HAP-1 (cell line): ENCODE measurements around the gene BANK1.
A peak's percentile ranks its signal among the peaks of the same experiment; 100 is the strongest.

Experiments
- DNase-seq, 2 experiments: peaks; one replicate each; pipeline ENCODE4 v3.0.0-alpha.2; 2016 to 2020; ENCODE audit warnings: low spot score in 2 of 2
- H3K27me3 ChIP-seq: fragments of 250-450 bp; sonication (Bioruptor Pico); 2 replicates; pipeline ENCODE4 v1.5.1; 2020; ENCODE audit warnings: low read depth, mild to moderate bottlenecking, moderate library complexity
- H3K36me3 ChIP-seq: fragments of 250-450 bp; sonication (Bioruptor Pico); replicated peaks from 2 replicates; pipeline ENCODE4 v1.5.1; 2020; ENCODE audit warnings: mild to moderate bottlenecking
- H3K4me1 ChIP-seq: fragments of 250-450 bp; sonication (Bioruptor Pico); 2 replicates; pipeline ENCODE4 v1.5.1; 2020; ENCODE audit warnings: mild to moderate bottlenecking
- H3K4me3 ChIP-seq: fragments of 250-450 bp; sonication (Bioruptor Pico); 2 replicates; pipeline ENCODE4 v1.5.1; 2020; ENCODE audit warnings: mild to moderate bottlenecking, moderate library complexity
- H3K9me3 ChIP-seq: fragments of 250-450 bp; sonication (Bioruptor Pico); 2 replicates; pipeline ENCODE4 v1.5.1; 2020; ENCODE audit warnings: mild to moderate bottlenecking, moderate library complexity
- in situ Hi-C: fragments of 300-500 bp; cut with MboI; formaldehyde crosslinking; loops from 3 replicates; pipeline ENCODE4 v1.14.3; 2020; ENCODE audit warnings: low sequenced_read_pairs, inconsistent platforms, mixed read lengths

BANK1 gene

DNA sequence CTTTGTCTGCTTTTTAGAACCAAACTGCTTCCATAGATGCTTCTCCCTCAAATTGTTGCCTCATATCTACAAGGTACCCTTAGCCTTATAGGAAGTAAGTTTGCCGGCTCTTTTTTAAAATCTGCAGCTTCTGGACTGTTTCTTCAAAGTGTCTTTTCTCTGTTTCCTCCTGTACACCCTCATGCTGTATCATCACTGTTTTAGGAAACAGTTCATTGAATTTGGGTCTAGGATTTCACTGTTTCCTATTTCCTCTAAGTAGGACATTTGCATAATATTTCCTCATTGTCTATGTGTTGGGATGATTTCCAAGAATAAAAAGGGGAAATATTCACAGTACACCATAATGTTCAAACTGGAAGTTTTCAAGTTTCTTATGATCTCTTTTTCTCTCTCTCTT lies 43.0 kb downstream of the BANK1 start:
- in situ Hi-C loops: no loop called here
- Histone ChIP-seq H3K36me3 (no peaks in the 10 kb centered on the region), H3K9me3 (no peaks in the 10 kb centered on the region), H3K27me3 (no peaks in the 10 kb centered on the region), H3K4me3 (no peak overlapping the region), H3K4me1 (peaks cover 8% of the 10 kb centered on the region)
- DNase-seq: no peak

DNA sequence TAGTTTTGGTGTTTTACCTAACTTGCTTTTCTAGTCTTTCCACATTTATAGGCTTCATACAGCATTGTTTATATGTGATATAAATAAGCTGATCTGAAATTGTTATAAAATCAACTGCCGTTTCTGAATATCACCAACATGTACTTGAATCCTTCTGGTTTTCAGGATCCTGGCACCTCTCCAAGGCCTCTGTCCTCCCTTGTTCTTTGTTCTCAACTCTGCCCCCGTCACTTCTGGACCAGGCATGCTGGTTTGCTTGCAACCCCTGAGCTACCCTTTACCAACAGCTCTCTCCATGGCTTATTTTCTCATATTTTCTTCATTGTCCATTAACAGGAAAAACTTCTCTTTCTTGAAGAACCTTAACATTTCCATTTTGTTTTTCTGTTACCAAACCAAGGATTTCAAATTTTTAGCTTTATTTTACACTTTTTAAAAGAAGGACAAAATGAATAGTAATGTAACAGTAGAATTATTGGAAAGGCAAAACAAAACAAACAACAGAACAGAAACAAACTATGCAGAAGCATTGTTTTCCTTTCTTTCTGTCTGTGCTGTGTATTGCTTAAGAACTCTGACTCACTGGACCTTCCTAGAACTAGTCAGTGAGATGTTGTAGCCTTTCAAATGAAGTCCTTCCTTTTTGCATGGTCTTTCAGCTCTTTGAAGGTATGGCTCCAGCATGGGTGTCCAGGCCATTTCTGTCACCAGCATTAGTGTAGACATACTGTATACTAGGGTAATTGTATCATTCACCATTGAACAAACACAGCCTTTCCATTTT lies 44.8 kb downstream of the BANK1 start:
- in situ Hi-C loops: no loop called here
- no peak overlapping the region for H3K4me3 ChIP-seq
- H3K4me1 ChIP-seq: peaks cover 8% of the 10 kb centered on the region

DNA sequence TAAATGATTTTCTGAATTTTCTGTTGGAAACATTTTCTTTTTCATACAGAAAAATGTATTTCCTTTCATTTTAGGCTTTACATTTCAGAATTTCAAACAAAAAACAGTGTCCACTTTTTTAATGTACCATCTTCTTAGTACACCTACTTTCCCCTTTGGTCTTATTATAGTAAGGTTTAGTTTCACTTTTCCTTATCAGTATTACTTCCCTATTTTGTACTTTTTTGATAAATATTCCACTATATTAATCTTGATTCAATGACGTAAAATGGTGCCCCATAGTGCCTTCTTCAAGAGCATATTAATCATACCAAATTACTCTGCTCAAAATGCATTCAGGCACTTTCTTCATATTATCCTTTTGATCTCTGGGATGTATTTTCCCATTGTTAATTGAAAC lies 52.5 kb downstream of the BANK1 start:
- H3K9me3 ChIP-seq: no peaks in the 10 kb centered on the region
- no peaks in the 10 kb centered on the region for H3K36me3 ChIP-seq
- in situ Hi-C loops: no loop called here
- H3K4me3 ChIP-seq: no peak overlapping the region
- H3K27me3 ChIP-seq: no peaks in the 10 kb centered on the region
- no peak for DNase-seq
- no peaks in the 10 kb centered on the region for H3K4me1 ChIP-seq

More for the DNA sequence above, 44.8 kb downstream of the BANK1 start:
- Histone ChIP-seq H3K36me3 (no peaks in the 10 kb centered on the region), H3K27me3 (no peaks in the 10 kb centered on the region), H3K9me3 (no peaks in the 10 kb centered on the region)
- DNase-seq: peak in 1 of 2 experiments; percentile 42

DNA sequence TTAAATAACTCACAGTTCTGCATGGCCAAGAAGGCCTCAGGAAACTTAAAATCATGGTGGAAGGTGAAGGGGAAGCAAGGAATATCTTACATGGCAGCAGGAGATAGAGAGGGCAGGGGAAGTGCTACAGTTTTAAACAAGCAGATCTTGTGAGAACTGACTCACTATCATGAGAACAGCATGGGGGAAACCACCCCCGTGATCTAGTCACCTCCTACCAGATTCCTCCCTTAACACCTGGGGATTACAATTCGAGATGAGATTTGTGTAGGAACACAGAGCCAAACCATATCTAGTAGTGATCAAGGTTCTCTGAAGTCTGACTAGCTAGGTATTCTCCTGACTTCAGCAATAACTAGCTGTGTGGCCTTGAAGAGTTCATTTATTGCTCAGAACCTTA lies 56.0 kb downstream of the BANK1 start:
- no peaks in the 10 kb centered on the region for H3K36me3 ChIP-seq
- no peaks in the 10 kb centered on the region for H3K9me3 ChIP-seq
- H3K27me3 ChIP-seq: no peaks in the 10 kb centered on the region
- in situ Hi-C loops: no loop called here
- DNase-seq: no peak
- H3K4me1 ChIP-seq: no peaks in the 10 kb centered on the region
- no peak overlapping the region for H3K4me3 ChIP-seq

DNA sequence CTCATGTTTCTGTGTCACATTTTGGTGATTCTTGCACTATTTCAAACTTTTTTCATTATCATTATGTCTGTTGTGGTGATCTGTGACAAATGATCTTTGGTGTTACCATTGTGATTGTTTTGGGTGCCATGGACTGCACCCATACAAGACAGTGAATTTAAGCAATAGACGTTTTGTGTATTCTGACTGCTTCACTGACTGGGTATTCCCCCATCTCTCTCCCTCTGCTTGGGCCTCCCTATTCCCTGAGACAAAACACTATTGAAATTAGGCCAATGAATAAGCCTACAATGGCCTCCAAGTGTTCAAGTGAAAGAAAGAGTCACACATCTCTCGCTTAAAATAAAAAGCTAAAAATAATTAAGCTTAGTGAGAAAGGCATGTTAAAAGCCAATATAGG lies 60.2 kb downstream of the BANK1 start:
- H3K4me1 ChIP-seq: no peaks in the 10 kb centered on the region
- H3K36me3 ChIP-seq: no peaks in the 10 kb centered on the region
- no peaks in the 10 kb centered on the region for H3K9me3 ChIP-seq
- H3K27me3 ChIP-seq: no peaks in the 10 kb centered on the region
- no peak for DNase-seq
- H3K4me3 ChIP-seq: no peak overlapping the region
- in situ Hi-C loops: no loop called here

DNA sequence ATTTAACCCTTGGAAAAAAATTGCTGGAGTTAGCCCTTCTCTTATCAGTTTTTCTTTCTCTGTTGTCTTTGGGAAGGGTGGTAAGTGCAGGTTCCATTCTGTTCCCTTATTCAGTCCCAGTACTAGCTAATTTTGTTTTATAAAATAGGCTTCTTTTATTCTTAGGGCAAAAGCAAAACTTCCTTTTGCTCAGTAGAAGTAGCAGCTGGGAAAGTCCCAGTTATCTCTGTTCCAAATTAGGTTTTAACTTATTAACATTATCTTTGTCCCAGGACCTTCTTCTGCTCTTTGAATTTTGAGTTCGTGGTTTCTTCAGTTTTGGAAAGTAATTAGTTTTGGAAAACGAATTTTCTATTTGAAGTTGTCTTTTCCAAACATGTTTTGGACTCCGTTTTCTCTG lies 61.1 kb downstream of the BANK1 start:
- Histone ChIP-seq H3K36me3 (no peaks in the 10 kb centered on the region), H3K27me3 (no peaks in the 10 kb centered on the region), H3K4me1 (no peaks in the 10 kb centered on the region), H3K4me3 (no peak overlapping the region), H3K9me3 (no peaks in the 10 kb centered on the region)
- no peak for DNase-seq
- in situ Hi-C loops: no loop called here

DNA sequence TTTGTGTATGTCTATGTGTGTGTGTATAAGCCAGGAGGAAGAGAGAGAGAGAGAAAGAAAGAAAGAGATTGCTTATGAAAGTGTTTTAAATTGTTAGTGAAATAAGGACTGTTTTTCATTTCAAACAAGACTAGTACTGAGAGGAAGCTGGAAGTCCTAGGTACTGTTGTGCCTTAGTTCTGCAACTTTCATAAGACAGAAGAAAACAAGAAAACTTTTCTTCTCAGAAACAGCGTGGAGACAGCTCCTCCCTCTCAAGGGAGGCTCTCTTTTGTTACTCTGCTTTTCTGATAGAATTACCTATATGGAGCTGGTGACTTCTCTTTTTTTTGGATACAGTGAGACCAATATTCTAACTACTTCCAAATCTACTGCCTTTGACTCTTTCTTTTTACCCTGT lies 62.5 kb downstream of the BANK1 start:
- in situ Hi-C loops: no loop called here
- H3K27me3 ChIP-seq: no peaks in the 10 kb centered on the region

DNA sequence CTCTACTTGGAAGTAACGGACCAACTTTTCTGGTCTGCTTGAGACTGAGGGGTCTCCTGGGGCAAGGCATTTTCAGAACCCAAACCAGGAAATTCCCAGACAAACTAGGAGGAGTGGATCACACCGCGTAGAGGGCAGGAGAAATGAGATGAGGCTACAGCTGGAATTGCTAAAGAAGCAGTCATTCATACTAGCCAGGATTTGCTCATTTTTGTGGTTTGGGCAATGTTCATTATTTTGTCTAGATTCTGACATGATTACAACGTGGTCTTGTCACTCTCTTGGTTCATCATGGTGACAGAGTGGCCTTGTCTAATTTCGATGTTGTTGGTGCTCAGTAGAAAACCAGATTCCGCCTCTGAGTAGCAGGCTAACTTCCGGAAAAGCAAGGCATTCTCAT lies 63.2 kb downstream of the BANK1 start:
- in situ Hi-C loops: no loop called here
- no peaks in the 10 kb centered on the region for H3K36me3 ChIP-seq
- H3K9me3 ChIP-seq: no peaks in the 10 kb centered on the region
- H3K4me1 ChIP-seq: no peaks in the 10 kb centered on the region
- no peak overlapping the region for H3K4me3 ChIP-seq
- DNase-seq: no peak
- H3K27me3 ChIP-seq: no peaks in the 10 kb centered on the region

More for the DNA sequence above, 62.5 kb downstream of the BANK1 start:
- no peak overlapping the region for H3K4me3 ChIP-seq
- H3K4me1 ChIP-seq: no peaks in the 10 kb centered on the region
- no peaks in the 10 kb centered on the region for H3K36me3 ChIP-seq
- no peak for DNase-seq
- no peaks in the 10 kb centered on the region for H3K9me3 ChIP-seq

DNA sequence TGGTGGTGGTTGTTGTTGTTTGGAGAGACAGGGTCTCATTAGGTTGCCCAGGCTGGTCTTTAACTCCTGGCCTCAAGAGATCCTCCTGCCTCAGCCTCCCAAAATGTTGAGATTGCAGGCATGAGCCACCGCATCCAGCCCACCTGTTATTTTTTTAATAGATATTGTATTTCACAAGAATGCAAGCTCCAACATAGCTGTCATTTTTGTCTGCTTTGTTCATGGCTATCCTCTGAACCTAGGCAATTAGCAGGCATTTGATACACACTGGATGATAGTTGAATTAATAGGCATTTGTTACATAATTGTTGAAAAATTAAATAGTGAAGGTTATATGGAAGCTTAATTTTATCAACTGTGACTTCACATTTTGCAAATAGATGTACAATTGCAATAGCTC lies 64.7 kb downstream of the BANK1 start:
- Histone ChIP-seq H3K36me3 (no peaks in the 10 kb centered on the region), H3K4me1 (no peaks in the 10 kb centered on the region), H3K4me3 (no peak overlapping the region), H3K9me3 (no peaks in the 10 kb centered on the region), H3K27me3 (no peaks in the 10 kb centered on the region)
- in situ Hi-C loops: no loop called here
- no peak for DNase-seq

DNA sequence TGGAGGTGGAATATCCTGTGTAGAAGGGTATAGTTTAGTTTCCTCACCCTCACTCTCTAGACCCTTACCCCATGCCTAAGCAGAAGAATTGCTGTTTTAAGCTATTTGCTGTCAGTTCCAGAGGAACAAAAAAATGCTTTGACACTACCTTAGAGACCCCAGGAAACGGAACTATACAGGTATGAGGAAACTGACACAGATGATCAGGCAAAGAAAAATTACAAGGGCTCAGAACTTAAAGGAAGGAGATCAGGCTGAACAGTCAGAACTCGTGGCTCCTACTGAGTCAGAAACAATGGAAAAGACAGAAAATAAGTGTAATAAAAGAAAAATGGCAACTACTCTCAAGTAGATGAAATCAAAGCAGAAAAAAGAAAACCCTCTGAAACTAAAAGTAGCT lies 65.6 kb downstream of the BANK1 start:
- DNase-seq: no peak
- H3K9me3 ChIP-seq: no peaks in the 10 kb centered on the region
- no peaks in the 10 kb centered on the region for H3K4me1 ChIP-seq
- in situ Hi-C loops: no loop called here
- no peaks in the 10 kb centered on the region for H3K36me3 ChIP-seq
- H3K4me3 ChIP-seq: no peak overlapping the region
- no peaks in the 10 kb centered on the region for H3K27me3 ChIP-seq

DNA sequence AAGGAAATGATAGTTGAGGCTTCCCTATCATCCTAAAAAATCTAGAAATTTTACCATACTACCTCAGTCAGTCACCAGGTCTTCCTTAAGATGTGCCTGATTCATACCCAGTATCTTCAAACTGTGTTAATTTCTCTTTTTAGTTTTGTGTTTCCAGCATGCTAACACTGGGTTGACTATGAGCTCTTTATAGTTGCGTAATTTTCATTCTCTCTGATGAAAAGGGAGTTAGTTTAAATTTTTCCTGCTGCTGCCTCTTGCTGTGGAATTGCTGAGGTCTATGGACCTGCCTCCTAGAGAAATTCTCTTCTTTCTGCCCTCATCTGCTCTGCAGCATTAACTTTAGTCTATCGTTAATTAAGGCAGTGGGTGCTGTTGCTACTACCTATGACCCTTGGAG lies 66.6 kb downstream of the BANK1 start:
- Histone ChIP-seq H3K4me3 (no peak overlapping the region), H3K4me1 (no peaks in the 10 kb centered on the region), H3K9me3 (no peaks in the 10 kb centered on the region), H3K27me3 (no peaks in the 10 kb centered on the region), H3K36me3 (no peaks in the 10 kb centered on the region)
- DNase-seq: no peak
- in situ Hi-C loops: no loop called here

DNA sequence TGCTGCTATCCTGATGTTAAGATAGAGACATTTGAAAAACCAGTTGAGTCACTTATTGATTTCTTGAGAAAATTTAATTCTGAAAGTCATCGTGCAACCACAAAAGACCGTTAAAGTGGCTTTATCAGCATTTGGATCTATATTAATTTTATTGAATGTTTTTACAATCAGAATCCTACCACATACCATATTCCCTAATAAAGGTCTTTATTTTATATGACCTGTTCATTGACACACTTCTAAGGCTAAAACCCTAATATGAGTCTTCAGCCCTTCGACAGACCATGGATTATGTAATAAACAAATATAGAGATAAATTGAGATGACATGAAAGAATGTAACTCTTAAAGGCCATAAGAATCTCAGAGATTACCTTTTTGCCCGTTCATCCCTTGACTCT lies 68.1 kb downstream of the BANK1 start:
- Histone ChIP-seq H3K27me3 (no peaks in the 10 kb centered on the region), H3K9me3 (no peaks in the 10 kb centered on the region), H3K4me3 (no peak overlapping the region), H3K36me3 (no peaks in the 10 kb centered on the region), H3K4me1 (no peaks in the 10 kb centered on the region)
- no peak for DNase-seq
- in situ Hi-C loops: no loop called here

DNA sequence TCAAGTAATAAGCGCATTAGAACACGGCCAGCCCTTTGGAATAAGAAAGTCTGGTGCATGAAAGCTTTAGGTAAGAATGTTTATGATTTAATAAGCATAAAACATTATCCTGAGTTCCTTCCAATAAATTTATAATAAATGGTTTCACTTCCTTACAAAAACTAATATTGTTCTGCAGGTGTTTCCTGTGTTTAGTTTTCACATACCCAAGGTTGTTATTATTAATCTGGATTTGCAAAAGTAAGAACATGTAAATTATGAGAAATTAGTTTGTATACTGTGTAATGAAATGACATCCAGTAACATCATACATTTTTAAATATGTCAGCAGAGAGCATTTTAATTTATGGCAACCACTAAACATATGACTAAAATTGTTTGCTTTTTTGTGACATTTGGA lies 72.1 kb downstream of the BANK1 start:
- H3K9me3 ChIP-seq: no peaks in the 10 kb centered on the region
- in situ Hi-C loops: no loop called here
- H3K36me3 ChIP-seq: no peaks in the 10 kb centered on the region
- H3K4me1 ChIP-seq: no peaks in the 10 kb centered on the region
- H3K4me3 ChIP-seq: no peak overlapping the region
- no peak for DNase-seq
- no peaks in the 10 kb centered on the region for H3K27me3 ChIP-seq

DNA sequence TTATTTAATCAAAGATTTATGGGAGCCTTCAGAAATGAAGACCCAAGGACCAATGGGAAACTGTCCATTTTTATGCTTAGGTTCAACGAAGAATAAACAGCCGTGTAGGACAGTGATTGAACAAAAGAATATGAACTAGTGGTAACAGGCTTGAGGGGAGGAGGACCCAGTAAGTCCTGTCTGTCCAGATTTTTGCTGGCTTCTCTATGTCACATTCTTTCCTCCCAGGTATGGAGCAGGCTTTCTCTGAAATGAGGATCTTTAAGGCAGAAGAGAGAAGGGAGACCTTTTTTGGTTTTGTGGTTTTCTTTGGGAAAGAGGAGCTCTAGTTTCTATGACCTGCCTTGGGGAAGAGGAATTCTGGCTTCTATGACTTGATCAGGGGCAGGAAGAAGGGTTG lies 74.1 kb downstream of the BANK1 start:
- no peak overlapping the region for H3K4me3 ChIP-seq
- no peaks in the 10 kb centered on the region for H3K4me1 ChIP-seq
- no peaks in the 10 kb centered on the region for H3K36me3 ChIP-seq
- H3K27me3 ChIP-seq: no peaks in the 10 kb centered on the region
- no peak for DNase-seq
- in situ Hi-C loops: no loop called here
- H3K9me3 ChIP-seq: no peaks in the 10 kb centered on the region

DNA sequence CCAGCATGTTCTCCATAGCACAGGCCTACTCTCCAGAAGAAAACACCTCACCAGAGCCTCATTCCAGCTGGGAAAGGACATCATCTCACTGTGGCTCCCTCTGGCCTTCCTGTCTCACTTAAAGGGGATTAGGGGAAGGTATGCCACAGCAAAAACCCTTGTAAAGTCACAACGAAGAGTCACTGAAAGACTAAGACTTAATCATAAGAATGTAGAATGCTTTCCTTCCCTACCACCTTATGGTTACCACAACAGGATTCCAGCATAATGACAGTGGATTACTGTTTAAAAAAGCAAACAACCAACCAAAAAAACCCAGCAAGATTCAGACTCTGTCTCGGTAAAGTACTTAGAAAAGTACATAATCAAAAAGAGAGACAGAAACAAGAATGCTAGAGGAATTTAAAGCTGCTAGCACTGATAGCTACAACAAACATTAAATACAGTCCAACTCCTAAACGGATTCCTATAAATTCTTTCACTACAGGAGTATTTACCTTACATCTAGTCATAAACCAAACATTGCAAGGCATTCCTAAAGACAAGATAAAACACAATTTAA lies 75.1 kb downstream of the BANK1 start:
- in situ Hi-C loops: no loop called here
- Histone ChIP-seq H3K9me3 (no peaks in the 10 kb centered on the region), H3K27me3 (no peaks in the 10 kb centered on the region), H3K4me1 (peaks cover 4% of the 10 kb centered on the region), H3K36me3 (no peaks in the 10 kb centered on the region), H3K4me3 (no peak overlapping the region)
- DNase-seq: no peak
